Calu3 (cell line): ENCODE results near the gene CCSER2. TPM values are rescaled to one million over a fixed set of nuclear protein-coding genes. Genes with fewer than 3 reads are reported as not detected.

Experiments used
- BruUV-seq: library from RNA; stranded (reverse); fragments of 400-500 nt; replicated peaks from 2 replicates; lab custom pipeline; 2021; lab: Mats Ljungman, UMichigan
- CTCF ChIA-PET: fragments of 300-600 bp; sonication (Branson Sonifier 250); formaldehyde crosslinking; loops from one replicate; lab custom pipeline; 2022; ENCODE audit warnings: antibody characterized with exemption; lab: Charles Lee
- DNase-seq: peaks from one replicate; pipeline ENCODE4 v3.0.0; 2022
- H3K27ac Mint-ChIP-seq: one replicate; pipeline ENCODE4 v1.8.0; 2022; ENCODE audit warnings: mixed read lengths; ENCODE audit not compliant: unreplicated experiment
- H3K27me3 Mint-ChIP-seq: one replicate; pipeline ENCODE4 v1.8.0; 2022; ENCODE audit warnings: mixed read lengths; ENCODE audit not compliant: unreplicated experiment
- H3K36me3 Mint-ChIP-seq: one replicate; pipeline ENCODE4 v1.8.0; 2022; ENCODE audit warnings: mild to moderate bottlenecking, moderate library complexity, mixed read lengths; ENCODE audit not compliant: insufficient read depth, unreplicated experiment
- H3K4me1 Mint-ChIP-seq: one replicate; pipeline ENCODE4 v1.8.0; 2022; ENCODE audit warnings: mild to moderate bottlenecking, low read depth, mixed read lengths; ENCODE audit not compliant: unreplicated experiment
- H3K4me3 Mint-ChIP-seq: one replicate; pipeline ENCODE4 v1.8.0; 2022; ENCODE audit warnings: mild to moderate bottlenecking, low read depth, moderate library complexity, mixed read lengths; ENCODE audit not compliant: unreplicated experiment
- H3K9me3 Mint-ChIP-seq: one replicate; pipeline ENCODE4 v1.8.0; 2022; ENCODE audit warnings: low read depth, mixed read lengths; ENCODE audit not compliant: unreplicated experiment
- CTCF ChIP-seq: fragments of 200-600 bp; IDR thresholded peaks from one replicate; pipeline ENCODE4 v1.8.0; 2022; ENCODE audit warnings: antibody characterized with exemption; ENCODE audit not compliant: unreplicated experiment
- intact Hi-C: fragments of 100-400 bp; cut with micrococcal nuclease; formaldehyde crosslinking; loops from one replicate; pipeline ENCODE4 v1.10.0; 2022; ENCODE audit not compliant: unreplicated experiment
- total RNA-seq: library from RNA; stranded (reverse); gene quantifications from 2 replicates; pipeline ENCODE4 v1.2.3, GENCODE V29; 2022

Gene CCSER2
- total RNA-seq, 1 experiment from 2014 or later = 27.8 TPM

GRCh38 chr10:84546609-84547008, 218.2 kb downstream of the CCSER2 start:
- H3K4me1 Mint-ChIP-seq = no peaks in the 10 kb centered on the region
- H3K27ac Mint-ChIP-seq = no peak overlapping the region
- H3K9me3 Mint-ChIP-seq = no peaks in the 10 kb centered on the region
- no peak for TF ChIP-seq CTCF
- intact Hi-C loops = no loop called here
- peaks cover 52% of the 10 kb centered on the region for H3K27me3 Mint-ChIP-seq
- no TSS peak for BruUV-seq
- H3K4me3 Mint-ChIP-seq = no peak overlapping the region
- H3K36me3 Mint-ChIP-seq = no peaks in the 10 kb centered on the region
- DNase-seq = no peak
- CTCF ChIA-PET = interaction anchor here (0.6 kb wide), 1 partner anchor 93 kb away, joined by 3 read pairs; no protein-coding TSS in a partner anchor

- no TSS peak for BruUV-seq
- no peak for DNase-seq
- Mint-ChIP-seq H3K4me3 (no peak overlapping the region), H3K36me3 (no peaks in the 10 kb centered on the region), H3K9me3 (no peaks in the 10 kb centered on the region), H3K4me1 (no peaks in the 10 kb centered on the region), H3K27ac (no peak overlapping the region), H3K27me3 (peaks cover 52% of the 10 kb centered on the region)
- intact Hi-C loops = no loop called here
- CTCF ChIA-PET = no interaction called here
- no peak for TF ChIP-seq CTCF
Measured at GRCh38 chr10:84547616-84548015, 219.2 kb downstream of the CCSER2 start.

GRCh38 chr10:84548869-84549268, 220.5 kb downstream of the CCSER2 start:
- no peaks in the 10 kb centered on the region for H3K4me1 Mint-ChIP-seq
- H3K27ac Mint-ChIP-seq = no peak overlapping the region

GRCh38 chr10:84549368-84550165, 221.2 kb downstream of the CCSER2 start:
- no peak for TF ChIP-seq CTCF
- CTCF ChIA-PET = interaction anchor here (0.8 to 1.2 kb wide), 2 partner anchors 9 to 12 kb away, joined by 3 to 5 read pairs; no protein-coding TSS in a partner anchor
- no TSS peak for BruUV-seq
- no peaks in the 10 kb centered on the region for H3K36me3 Mint-ChIP-seq
- no peaks in the 10 kb centered on the region for H3K9me3 Mint-ChIP-seq
- DNase-seq = no peak
- H3K4me3 Mint-ChIP-seq = no peak overlapping the region
- H3K27me3 Mint-ChIP-seq = peaks cover 52% of the 10 kb centered on the region
- intact Hi-C loops = no loop called here
- H3K27ac Mint-ChIP-seq = no peak overlapping the region
- no peaks in the 10 kb centered on the region for H3K4me1 Mint-ChIP-seq

More at GRCh38 chr10:84548869-84549268, 220.5 kb downstream of the CCSER2 start:
- H3K9me3 Mint-ChIP-seq = no peaks in the 10 kb centered on the region
- BruUV-seq = no TSS peak
- no peak for TF ChIP-seq CTCF
- DNase-seq = no peak
- H3K27me3 Mint-ChIP-seq = peaks cover 52% of the 10 kb centered on the region
- no peaks in the 10 kb centered on the region for H3K36me3 Mint-ChIP-seq
- intact Hi-C loops = no loop called here
- no peak overlapping the region for H3K4me3 Mint-ChIP-seq
- CTCF ChIA-PET = interaction anchor here (0.8 to 1.2 kb wide), 2 partner anchors 8 to 12 kb away, joined by 3 to 5 read pairs; no protein-coding TSS in a partner anchor
